ENCODE data around the gene DCHS1. TPM values are rescaled to one million over a fixed set of nuclear protein-coding genes. Genes with fewer than 3 reads are reported as not detected.
A peak's percentile ranks its signal among the peaks of the same experiment; 100 is the strongest.
"Not testable (repeated sequence)": the region's sequence is repeated elsewhere in the genome, so short reads cannot be mapped to it uniquely, and the experiment has no call there.

Gene DCHS1, protein sequence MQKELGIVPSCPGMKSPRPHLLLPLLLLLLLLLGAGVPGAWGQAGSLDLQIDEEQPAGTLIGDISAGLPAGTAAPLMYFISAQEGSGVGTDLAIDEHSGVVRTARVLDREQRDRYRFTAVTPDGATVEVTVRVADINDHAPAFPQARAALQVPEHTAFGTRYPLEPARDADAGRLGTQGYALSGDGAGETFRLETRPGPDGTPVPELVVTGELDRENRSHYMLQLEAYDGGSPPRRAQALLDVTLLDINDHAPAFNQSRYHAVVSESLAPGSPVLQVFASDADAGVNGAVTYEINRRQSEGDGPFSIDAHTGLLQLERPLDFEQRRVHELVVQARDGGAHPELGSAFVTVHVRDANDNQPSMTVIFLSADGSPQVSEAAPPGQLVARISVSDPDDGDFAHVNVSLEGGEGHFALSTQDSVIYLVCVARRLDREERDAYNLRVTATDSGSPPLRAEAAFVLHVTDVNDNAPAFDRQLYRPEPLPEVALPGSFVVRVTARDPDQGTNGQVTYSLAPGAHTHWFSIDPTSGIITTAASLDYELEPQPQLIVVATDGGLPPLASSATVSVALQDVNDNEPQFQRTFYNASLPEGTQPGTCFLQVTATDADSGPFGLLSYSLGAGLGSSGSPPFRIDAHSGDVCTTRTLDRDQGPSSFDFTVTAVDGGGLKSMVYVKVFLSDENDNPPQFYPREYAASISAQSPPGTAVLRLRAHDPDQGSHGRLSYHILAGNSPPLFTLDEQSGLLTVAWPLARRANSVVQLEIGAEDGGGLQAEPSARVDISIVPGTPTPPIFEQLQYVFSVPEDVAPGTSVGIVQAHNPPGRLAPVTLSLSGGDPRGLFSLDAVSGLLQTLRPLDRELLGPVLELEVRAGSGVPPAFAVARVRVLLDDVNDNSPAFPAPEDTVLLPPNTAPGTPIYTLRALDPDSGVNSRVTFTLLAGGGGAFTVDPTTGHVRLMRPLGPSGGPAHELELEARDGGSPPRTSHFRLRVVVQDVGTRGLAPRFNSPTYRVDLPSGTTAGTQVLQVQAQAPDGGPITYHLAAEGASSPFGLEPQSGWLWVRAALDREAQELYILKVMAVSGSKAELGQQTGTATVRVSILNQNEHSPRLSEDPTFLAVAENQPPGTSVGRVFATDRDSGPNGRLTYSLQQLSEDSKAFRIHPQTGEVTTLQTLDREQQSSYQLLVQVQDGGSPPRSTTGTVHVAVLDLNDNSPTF (N-terminal part only)
- total RNA-seq (10 to 100 TPM; 14.9 to 39.9 TPM), polyA plus RNA-seq (1 to 10 TPM; 6.0 to 8.2 TPM)
- long read RNA-seq, donor 1, partial matches to known transcripts = 5 of 5 reads
- long read RNA-seq, donor 1, other reads (novel, unspliced or antisense) = 0 of 5 reads
- long read RNA-seq, donor 2 = 0 reads
- long read RNA-seq, donor 3 = 0 reads
- long read RNA-seq, donor 4, partial matches to known transcripts = 6 of 6 reads
- long read RNA-seq, donor 4, other reads (novel, unspliced or antisense) = 0 of 6 reads
- long read RNA-seq, donor 5 = 0 reads

DNA sequence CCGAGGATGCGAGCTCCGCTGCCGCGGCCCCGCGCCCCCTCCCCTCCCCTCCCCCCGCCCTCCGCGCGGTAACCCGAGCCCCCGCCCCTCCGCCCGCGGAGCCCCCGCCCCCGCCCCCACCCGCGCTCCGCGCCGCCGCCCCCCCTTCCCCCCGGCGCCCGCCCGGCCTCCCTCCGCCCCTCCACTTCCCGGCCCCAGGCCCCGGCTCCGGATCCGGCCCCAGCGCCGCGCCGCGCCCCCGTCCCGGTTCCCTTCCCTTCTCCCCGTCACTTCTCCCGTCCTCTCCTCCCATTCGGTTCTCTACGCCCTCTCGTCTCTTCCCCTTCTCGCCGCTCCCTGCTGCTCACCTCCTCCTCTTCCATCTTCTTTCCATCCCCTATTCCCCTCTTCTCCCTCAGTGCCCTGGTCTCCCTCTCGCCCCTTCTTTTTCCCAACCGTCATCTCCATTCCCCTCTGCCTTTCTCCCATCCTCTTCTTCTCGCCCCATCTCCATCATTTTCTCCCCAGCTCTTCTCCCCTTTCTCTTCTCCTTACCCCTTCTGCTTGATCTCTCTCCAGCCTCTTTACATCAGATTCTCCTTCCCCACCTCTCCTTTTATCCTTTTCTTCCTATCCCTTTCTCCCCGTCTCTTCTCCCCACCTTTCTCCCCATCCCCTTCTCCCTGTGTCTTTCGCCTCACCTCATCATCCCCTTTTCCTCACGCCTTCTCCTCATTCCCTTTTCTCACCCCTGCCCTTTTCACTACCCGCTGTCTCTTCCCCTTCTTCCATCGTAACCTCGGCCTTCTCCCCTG lies at the start of gene DCHS1:
DCHS1 (minus strand) TSS at position 20 of the 794 bp plus-strand sequence. CDS start 14,196 bp downstream, outside the sequence.
- ATAC-seq (ENCODE audit: insufficient read depth, low FRiP score) (no peak), DNase-seq (peak; percentile 69 to 76 (median 70))
- 9 to 17% methylated on average over 23 to 49 of the region's 56 CpGs for WGBS, 2 donors
- peak within 1 kb of the TSS; percentile 55 to 82 for H3K27ac ChIP-seq (ENCODE audit: low read depth in 1 of 2, low read length in 1 of 2)
- peak within 1 kb of the TSS; percentile 69 to 91 for H3K9ac ChIP-seq (ENCODE audit: insufficient read depth in 1 of 2, low read length in 2 of 2)
- no peaks in the 10 kb centered on the region for H3K27me3 ChIP-seq (ENCODE audit: control insufficient read depth in 3 of 3, insufficient read depth in 3 of 3, low read length in 2 of 3)
- H3K4me1 ChIP-seq (ENCODE audit: control insufficient read depth in 5 of 5, insufficient read depth in 5 of 5, low read length in 5 of 5) = peaks cover 0 to 28% (median 5%) of the 10 kb centered on the region in 5 donors
- TF ChIP-seq, protein P1, sequence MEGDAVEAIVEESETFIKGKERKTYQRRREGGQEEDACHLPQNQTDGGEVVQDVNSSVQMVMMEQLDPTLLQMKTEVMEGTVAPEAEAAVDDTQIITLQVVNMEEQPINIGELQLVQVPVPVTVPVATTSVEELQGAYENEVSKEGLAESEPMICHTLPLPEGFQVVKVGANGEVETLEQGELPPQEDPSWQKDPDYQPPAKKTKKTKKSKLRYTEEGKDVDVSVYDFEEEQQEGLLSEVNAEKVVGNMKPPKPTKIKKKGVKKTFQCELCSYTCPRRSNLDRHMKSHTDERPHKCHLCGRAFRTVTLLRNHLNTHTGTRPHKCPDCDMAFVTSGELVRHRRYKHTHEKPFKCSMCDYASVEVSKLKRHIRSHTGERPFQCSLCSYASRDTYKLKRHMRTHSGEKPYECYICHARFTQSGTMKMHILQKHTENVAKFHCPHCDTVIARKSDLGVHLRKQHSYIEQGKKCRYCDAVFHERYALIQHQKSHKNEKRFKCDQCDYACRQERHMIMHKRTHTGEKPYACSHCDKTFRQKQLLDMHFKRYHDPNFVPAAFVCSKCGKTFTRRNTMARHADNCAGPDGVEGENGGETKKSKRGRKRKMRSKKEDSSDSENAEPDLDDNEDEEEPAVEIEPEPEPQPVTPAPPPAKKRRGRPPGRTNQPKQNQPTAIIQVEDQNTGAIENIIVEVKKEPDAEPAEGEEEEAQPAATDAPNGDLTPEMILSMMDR (IDR thresholded peaks at IDR 0.05; ENCODE audit: control extremely low read depth, extremely low read depth) = no peak
- peak within 1 kb of the TSS; percentile 46 for H3K4me3 ChIP-seq
- peaks cover 0 to 5% (median 0%) of the 10 kb centered on the region in 4 donors for H3K36me3 ChIP-seq (ENCODE audit: control insufficient read depth in 4 of 4, insufficient read depth in 4 of 4, low read length in 4 of 4)
- no peaks in the 10 kb centered on the region for H3K9me3 ChIP-seq (ENCODE audit: control insufficient read depth in 4 of 4, insufficient read depth in 3 of 4, low read length in 3 of 4)

DNA sequence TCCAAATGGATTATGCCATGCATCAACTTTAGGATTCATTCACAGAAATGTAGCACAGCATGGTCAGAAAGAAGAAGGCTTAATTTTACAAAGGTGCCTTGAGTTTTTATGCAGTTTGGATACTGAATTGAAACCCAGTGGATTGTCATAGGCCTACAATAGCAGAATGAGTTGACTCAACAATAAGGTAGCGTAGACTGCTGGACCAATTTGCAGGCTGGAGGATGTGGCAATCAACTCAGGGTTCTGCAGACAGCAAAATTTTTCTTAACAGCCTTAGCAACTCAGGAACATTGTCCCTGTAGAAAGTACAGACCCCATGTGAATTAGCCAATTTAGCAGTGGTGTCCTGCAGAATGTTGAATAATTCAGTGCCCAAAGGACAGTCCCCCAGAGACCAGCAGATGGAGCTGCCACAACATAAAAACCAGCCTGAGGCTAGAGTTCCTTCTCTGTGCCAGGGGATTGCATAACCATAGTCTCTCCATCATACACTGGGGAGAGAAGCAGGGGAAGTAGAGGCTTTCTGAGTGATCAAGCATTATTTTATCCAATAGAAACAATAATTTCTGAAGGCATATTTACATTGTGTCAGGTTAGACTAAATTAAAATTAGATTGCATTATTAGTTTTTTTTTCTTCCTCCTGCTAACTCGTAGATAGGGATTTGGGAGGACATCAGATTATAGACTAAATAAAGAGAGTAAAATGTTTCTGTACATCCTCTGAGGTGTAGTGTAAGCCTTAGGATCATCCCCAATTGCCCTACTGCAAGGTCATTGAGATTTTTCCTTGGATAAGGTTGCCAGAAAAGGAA lies 47.8 kb upstream of the DCHS1 start:
- H3K27ac ChIP-seq (ENCODE audit: low read depth in 1 of 2, low read length in 1 of 2) = no peak overlapping the region
- H3K36me3 ChIP-seq (ENCODE audit: control insufficient read depth in 4 of 4, insufficient read depth in 4 of 4, low read length in 4 of 4) = no peaks in the 10 kb centered on the region
- no peaks in the 10 kb centered on the region for H3K9me3 ChIP-seq (ENCODE audit: control insufficient read depth in 4 of 4, insufficient read depth in 3 of 4, low read length in 3 of 4)
- peaks cover 0 to 4% (median 0%) of the 10 kb centered on the region in 5 donors for H3K4me1 ChIP-seq (ENCODE audit: control insufficient read depth in 5 of 5, insufficient read depth in 5 of 5, low read length in 5 of 5)
- H3K9ac ChIP-seq (ENCODE audit: insufficient read depth in 1 of 2, low read length in 2 of 2) = no peak overlapping the region
- no peaks in the 10 kb centered on the region for H3K27me3 ChIP-seq (ENCODE audit: control insufficient read depth in 3 of 3, insufficient read depth in 3 of 3, low read length in 2 of 3)
- ATAC-seq (ENCODE audit: insufficient read depth, low FRiP score) = peak; percentile 96
- WGBS, 2 donors = 64 to 72% methylated on average over 2 of the region's 2 CpGs
- TF ChIP-seq, protein P1 (IDR thresholded peaks at IDR 0.05; ENCODE audit: control extremely low read depth, extremely low read depth) = peak; percentile 68
- peak; percentile 71 to 91 (median 86) for DNase-seq
- no peak overlapping the region for H3K4me3 ChIP-seq

DNA sequence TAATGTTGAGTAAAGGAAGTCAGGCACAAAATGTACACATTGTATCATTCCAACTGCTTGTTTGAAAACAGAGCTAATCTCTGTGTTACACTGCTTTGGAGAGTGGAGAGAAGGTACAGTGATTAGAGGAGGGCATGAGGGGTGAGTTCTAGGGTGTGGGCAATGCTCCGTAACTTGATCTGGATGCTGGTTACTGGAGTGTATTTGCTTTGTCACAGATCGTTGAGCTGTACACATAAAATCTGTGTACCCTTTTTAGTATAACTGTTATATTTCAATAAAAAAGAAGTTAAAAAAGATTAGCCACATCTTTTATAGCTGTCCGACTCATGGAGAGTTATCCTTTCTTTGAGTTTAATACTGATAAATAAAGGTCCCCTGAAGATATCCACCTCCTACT lies 46.3 kb upstream of the DCHS1 start:
- not testable (repeated sequence) for H3K9ac ChIP-seq (ENCODE audit: insufficient read depth in 1 of 2, low read length in 2 of 2); H3K4me1 ChIP-seq (ENCODE audit: control insufficient read depth in 5 of 5, insufficient read depth in 5 of 5, low read length in 5 of 5); H3K4me3 ChIP-seq; H3K9me3 ChIP-seq (ENCODE audit: control insufficient read depth in 4 of 4, insufficient read depth in 3 of 4, low read length in 3 of 4); DNase-seq; ATAC-seq (ENCODE audit: insufficient read depth, low FRiP score); H3K36me3 ChIP-seq (ENCODE audit: control insufficient read depth in 4 of 4, insufficient read depth in 4 of 4, low read length in 4 of 4); H3K27ac ChIP-seq (ENCODE audit: low read depth in 1 of 2, low read length in 1 of 2); H3K27me3 ChIP-seq (ENCODE audit: control insufficient read depth in 3 of 3, insufficient read depth in 3 of 3, low read length in 2 of 3)
- 43 to 63% methylated on average over 3 of the region's 3 CpGs for WGBS, 2 donors
